H1 (cell line): ENCODE data around the gene AVPR2. TPM values are rescaled to one million over a fixed set of nuclear protein-coding genes. Genes with fewer than 3 reads are reported as not detected.

Experiments
- CTCF ChIA-PET: fragments of 300-600 bp; sonication (Branson Sonifier 250); formaldehyde crosslinking; loops from one replicate; lab custom pipeline; 2021; ENCODE audit not compliant: partially characterized antibody; lab: Charles Lee
- POLR2A ChIA-PET: fragments of 300-600 bp; sonication (Branson Sonifier 250); formaldehyde crosslinking; loops from one replicate; lab custom pipeline; 2021; ENCODE audit warnings: inconsistent platforms; ENCODE audit not compliant: partially characterized antibody; lab: Charles Lee
- DNase-seq, 2 experiments: peaks; one replicate each; pipeline versions ENCODE4 v3.0.0 to v3.0.0-alpha.2; 2010 to 2022; ENCODE audit warnings: low spot score in 2 of 2, low read depth in 1 of 2, mixed read lengths in 1 of 2
- FAIRE-seq: peaks from 2 replicates; lab custom pipeline; 2011; peaks lifted over from hg19 to GRCh38; lab: Jason Lieb, UNC
- H2AFZ ChIP-seq: 2 replicates; pipeline ENCODE4 v1.8.1; 2012; ENCODE audit warnings: low read length, inconsistent platforms
- H2AK5ac ChIP-seq: 2 replicates; pipeline ENCODE4 v1.6.1; 2013; ENCODE audit warnings: low read depth, low read length
- H2BK120ac ChIP-seq: replicated peaks from 2 replicates; pipeline ENCODE3; 2013; ENCODE audit warnings: low read depth, low read length, inconsistent platforms
- H2BK12ac ChIP-seq: 2 replicates; pipeline ENCODE4 v1.6.1; 2013; ENCODE audit warnings: low read depth, low read length
- H2BK15ac ChIP-seq: 2 replicates; pipeline ENCODE4 v1.6.1; 2013; ENCODE audit warnings: low read length
- H2BK20ac ChIP-seq: 2 replicates; pipeline ENCODE4 v1.6.1; 2013; ENCODE audit warnings: low read length
- H2BK5ac ChIP-seq: 2 replicates; pipeline ENCODE4 v1.6.1; 2013; ENCODE audit warnings: low read depth, low read length
- H3K14ac ChIP-seq: 2 replicates; pipeline ENCODE4 v1.6.1; 2013; ENCODE audit warnings: inconsistent platforms; ENCODE audit not compliant: insufficient read length
- H3K18ac ChIP-seq: 2 replicates; pipeline ENCODE4 v1.6.1; 2013; ENCODE audit warnings: low read length; ENCODE audit errors: extremely low read depth
- H3K23ac ChIP-seq: 2 replicates; pipeline ENCODE4 v1.6.1; 2013; ENCODE audit warnings: inconsistent platforms; ENCODE audit not compliant: insufficient read length
- H3K23me2 ChIP-seq: 2 replicates; pipeline ENCODE4 v1.6.1; 2013; ENCODE audit warnings: low read depth, low read length
- H3K27ac ChIP-seq: 2 replicates; pipeline ENCODE4 v1.6.1; 2011; ENCODE audit warnings: low read depth, low read length, inconsistent platforms
- H3K27me3 ChIP-seq, 4 experiments: replicated peaks in 1 of 4; 1 replicate in 1 of 4; 2 replicates in 3 of 4; pipeline versions ENCODE4 v1.6.1 to v1.8.1; 2011 to 2013; ENCODE audit warnings: low read length in 3 of 4, mild to moderate bottlenecking in 3 of 4, inconsistent platforms in 2 of 4, mixed read lengths in 2 of 4, moderate library complexity in 1 of 4; ENCODE audit not compliant: control insufficient read depth in 3 of 4, insufficient read depth in 3 of 4; ENCODE audit errors: extremely low read depth in 1 of 4
- H3K36me3 ChIP-seq, 4 experiments: 2 replicates each; pipeline versions ENCODE4 v1.6.1 to v1.8.1; 2011 to 2013; ENCODE audit warnings: mild to moderate bottlenecking in 4 of 4, low read length in 3 of 4, moderate library complexity in 2 of 4, control low read depth in 1 of 4, inconsistent platforms in 1 of 4; ENCODE audit not compliant: insufficient read depth in 4 of 4, control insufficient read depth in 2 of 4
- H3K4ac ChIP-seq: replicated peaks from 2 replicates; pipeline ENCODE3; 2013; ENCODE audit warnings: low read length, low read depth, mixed read lengths, inconsistent platforms; ENCODE audit not compliant: insufficient read length
- H3K4me1 ChIP-seq, 4 experiments: replicated peaks in 1 of 4; 1 replicate in 1 of 4; 2 replicates in 3 of 4; pipeline versions ENCODE4 v1.6.1 to v1.8.1; 2011 to 2013; ENCODE audit warnings: low read length in 3 of 4, inconsistent platforms in 2 of 4, mixed read lengths in 1 of 4; ENCODE audit not compliant: insufficient read depth in 4 of 4, control insufficient read depth in 3 of 4
- H3K4me2 ChIP-seq, 2 experiments: 2 replicates each; pipeline versions ENCODE4 v1.6.1 to v1.8.1; 2011 to 2013; ENCODE audit warnings: low read depth in 2 of 2, low read length in 2 of 2, control low read depth in 1 of 2, inconsistent platforms in 1 of 2, mild to moderate bottlenecking in 1 of 2; ENCODE audit not compliant: insufficient read depth in 1 of 2
- H3K4me3 ChIP-seq, 4 experiments: fragments of 200-600, 300-600 bp in 1 of 4; sonication (generic), shearing (Covaris generic), sonication (Bioruptor Twin) in 1 of 4; 2 replicates each; pipeline versions ENCODE4 v1.5.1 to v1.8.1; 2011 to 2016; ENCODE audit warnings: low read length in 4 of 4, low read depth in 3 of 4, control low read depth in 2 of 4, inconsistent platforms in 2 of 4, mild to moderate bottlenecking in 2 of 4, mixed read lengths in 1 of 4, moderate library complexity in 1 of 4; ENCODE audit not compliant: insufficient read depth in 2 of 4; ENCODE audit errors: extremely low read depth in 1 of 4
- H3K56ac ChIP-seq: replicated peaks from 2 replicates; pipeline ENCODE3; 2013; ENCODE audit warnings: low read depth, mild to moderate bottlenecking, mixed read lengths, low read length, inconsistent platforms; ENCODE audit not compliant: insufficient read length
- H3K79me1 ChIP-seq: 2 replicates; pipeline ENCODE4 v1.6.1; 2013; ENCODE audit warnings: low read depth, low read length, control low read depth
- H3K79me2 ChIP-seq, 2 experiments: 2 replicates each; pipeline versions ENCODE4 v1.6.1 to v1.8.1; 2012 to 2013; ENCODE audit warnings: low read length in 2 of 2, mild to moderate bottlenecking in 2 of 2, inconsistent platforms in 1 of 2; ENCODE audit not compliant: insufficient read depth in 2 of 2, control insufficient read depth in 1 of 2
- H3K9ac ChIP-seq, 4 experiments: replicated peaks in 1 of 4; 1 replicate in 1 of 4; 2 replicates in 3 of 4; pipeline versions ENCODE4 v1.6.1 to v1.8.1; 2011 to 2013; ENCODE audit warnings: low read depth in 3 of 4, low read length in 3 of 4, control low read depth in 2 of 4, mild to moderate bottlenecking in 2 of 4, moderate library complexity in 2 of 4, inconsistent platforms in 1 of 4; ENCODE audit errors: extremely low read depth in 1 of 4
- H3K9me3 ChIP-seq, 2 experiments: 2 replicates each; pipeline versions ENCODE4 v1.6.1 to v1.8.1; 2012 to 2013; ENCODE audit warnings: mild to moderate bottlenecking in 2 of 2, moderate library complexity in 2 of 2, control low read depth in 1 of 2, inconsistent platforms in 1 of 2, low read depth in 1 of 2, low read length in 1 of 2, mixed read lengths in 1 of 2; ENCODE audit not compliant: insufficient read depth in 2 of 2
- H4K20me1 ChIP-seq, 2 experiments: replicated peaks in 1 of 2; 2 replicates each; pipeline versions ENCODE3 to v1.8.1; 2011 to 2013; ENCODE audit warnings: inconsistent platforms in 2 of 2, low read length in 2 of 2, mild to moderate bottlenecking in 1 of 2; ENCODE audit not compliant: insufficient read depth in 2 of 2, control insufficient read depth in 1 of 2
- H4K5ac ChIP-seq: 2 replicates; pipeline ENCODE4 v1.6.1; 2013; ENCODE audit warnings: low read length, low read depth, mixed read lengths, inconsistent platforms; ENCODE audit not compliant: insufficient read length
- H4K8ac ChIP-seq: 2 replicates; pipeline ENCODE4 v1.8.0; 2013; ENCODE audit warnings: mild to moderate bottlenecking, moderate library complexity, low read length, inconsistent platforms; ENCODE audit not compliant: insufficient read depth; ENCODE audit errors: extremely low read depth
- H4K91ac ChIP-seq: replicated peaks from 2 replicates; pipeline ENCODE3; 2013; ENCODE audit warnings: low read length, mixed read lengths, inconsistent platforms; ENCODE audit not compliant: insufficient read length
- ATF3 ChIP-seq: IDR thresholded peaks from 2 replicates; pipeline ENCODE4 v1.6.1; 2011; ENCODE audit warnings: low read depth, mild to moderate bottlenecking, low read length; ENCODE audit not compliant: insufficient read depth
- BACH1 ChIP-seq: IDR thresholded peaks from 2 replicates; pipeline ENCODE4 v1.6.1; 2012; ENCODE audit warnings: low read length, improper control_type of control experiment
- CBX5 ChIP-seq: fragments of 300-800, 300-1000 bp; sonication (generic); IDR thresholded peaks from 2 replicates; pipeline ENCODE4 v1.7.1; 2016; ENCODE audit warnings: antibody characterized with exemption, low read length, low read depth
- CBX8 ChIP-seq: fragments of 300-800, 300-1000 bp; sonication (generic); IDR thresholded peaks from 2 replicates; pipeline ENCODE4 v1.7.1; 2016; ENCODE audit warnings: low read depth, low read length, borderline replicate concordance
- CEBPB ChIP-seq: IDR thresholded peaks from 2 replicates; pipeline ENCODE4 v1.6.1; 2012; ENCODE audit warnings: low read depth, low read length
- CREB1 ChIP-seq: IDR thresholded peaks from 2 replicates; pipeline ENCODE4 v1.6.1; 2012; ENCODE audit warnings: inconsistent platforms
- CTCF ChIP-seq, 3 experiments: IDR thresholded peaks; 1 replicate in 2 of 3; 2 replicates in 1 of 3; pipeline versions ENCODE4 v1.5.1 to v1.6.1; 2011; ENCODE audit warnings: low read length in 3 of 3, mild to moderate bottlenecking in 3 of 3, inconsistent platforms in 2 of 3, low read depth in 1 of 3, moderate library complexity in 1 of 3; ENCODE audit not compliant: insufficient read depth in 1 of 3; ENCODE audit errors: control extremely low read depth in 1 of 3
- HDAC2 ChIP-seq, 2 experiments: fragments of 300-600 bp in 1 of 2; sonication (generic) in 1 of 2; IDR thresholded peaks; 2 replicates each; pipeline ENCODE4 v1.6.1; 2011 to 2012; ENCODE audit warnings: low read depth in 2 of 2, low read length in 2 of 2, mild to moderate bottlenecking in 2 of 2, moderate library complexity in 2 of 2, borderline replicate concordance in 1 of 2, inconsistent platforms in 1 of 2
- SIN3A ChIP-seq, 2 experiments: IDR thresholded peaks in 1 of 2; conservative IDR thresholded peaks in 1 of 2; 2 replicates each; pipeline ENCODE4 v1.6.1; 2011 to 2012; ENCODE audit warnings: low read length in 2 of 2, improper control_type of control experiment in 1 of 2, low read depth in 1 of 2, mild to moderate bottlenecking in 1 of 2
- SIX5 ChIP-seq: IDR thresholded peaks from 2 replicates; pipeline ENCODE4 v1.6.1; 2011; ENCODE audit warnings: mild to moderate bottlenecking, low read depth, low read length
- SRF ChIP-seq: IDR thresholded peaks from 2 replicates; pipeline ENCODE4 v1.6.1; 2011; ENCODE audit warnings: mild to moderate bottlenecking, low read depth, low read length, moderate library complexity
- WGBS, 2 experiments: shearing (Covaris generic) in 1 of 2; methylation state at CpG; one replicate each; pipeline versions ENCODE4 v1.1.6 to v1.1.7; 2013 to 2015; ENCODE audit warnings: low lambda C conversion rate in 2 of 2, mixed read lengths in 2 of 2, inconsistent platforms in 1 of 2, low coverage in 1 of 2, missing lambda C conversion rate in 1 of 2; ENCODE audit not compliant: insufficient replicate concordance in 2 of 2, insufficient coverage in 1 of 2, insufficient read length in 1 of 2; ENCODE audit errors: extremely low coverage in 1 of 2, missing lambda C conversion rate in 1 of 2; 5-methylcytosine and 5-hydroxymethylcytosine counted together
- polyA plus RNA-seq, 7 experiments: library from polyadenylated mRNA; depleted of rRNA in 3 of 7; stranded (reverse) in 5 of 7; unstranded in 2 of 7; fragments of >200 nt in 5 of 7; fragments of 200-250 nt in 2 of 7; gene quantifications; 1 replicate in 5 of 7; 2 replicates in 1 of 7; 4 replicates in 1 of 7; pipeline versions ENCODE4 v1.2.1 to v1.2.3, GENCODE V29; 2011 to 2013; ENCODE audit warnings: missing spikeins in 2 of 7, mixed read lengths in 2 of 7
- total RNA-seq: library from RNA; stranded (reverse); fragmentation: NEBNext Ultra II Directional; extraction: Animal tissue kit (Norgen Biotek cat#: 25700); gene quantifications from 2 replicates; pipeline ENCODE4 v1.2.1, GENCODE V29; 2021

AVPR2 gene
- total and polyA plus RNA-seq, 2 of the 8 experiments (the other 6 are each of a cell fraction or from before 2014, with no cell fraction given), result 0.09 TPM; not detected in 1

- CTCF ChIA-PET, result interaction anchor here (0.8 to 5.7 kb wide), 6 partner anchors 9 to 147 kb away, joined by 3 to 65 read pairs (median 4); partner anchors contain the start of gene ARHGAP4
- H2AFZ ChIP-seq, result no peak overlapping the region
- 100% methylated on average over 5 of the region's 25 CpGs; no CpG with 5 or more reads in 1 of the 2 experiments for WGBS, 2 experiments
- TF ChIP-seq SIN3A (conservative IDR thresholded peaks at IDR 0.05 in 1 of 2, IDR thresholded peaks at IDR 0.05 in 1 of 2; ENCODE audit: low read depth in 1 of 2, low read length in 2 of 2), result no peak
- TF ChIP-seq HDAC2 (IDR thresholded peaks at IDR 0.05; ENCODE audit: borderline replicate concordance in 1 of 2, low read depth in 2 of 2, low read length in 2 of 2), result no peak
- TF ChIP-seq SRF, result no peak
- no peak for TF ChIP-seq CREB1
- no peak for TF ChIP-seq SIX5
- TF ChIP-seq CEBPB, result no peak
- no peak for TF ChIP-seq CBX8
- TF ChIP-seq ATF3, result no peak
- no peak for TF ChIP-seq CBX5
- TF ChIP-seq CTCF (IDR thresholded peaks at IDR 0.05; ENCODE audit: control extremely low read depth in 1 of 3, insufficient read depth in 1 of 3, low read depth in 1 of 3, low read length in 3 of 3), result no peak
- no peak for TF ChIP-seq BACH1
These were observed 5.5 kb downstream of the AVPR2 start for GRCh38 chrX:153909980-153910360.

More at GRCh38 chrX:153909980-153910360, 5.5 kb downstream of the AVPR2 start:
- no peak overlapping the region for H3K18ac ChIP-seq
- H3K4me3 ChIP-seq, result no peak overlapping the region
- no peak overlapping the region for H2BK120ac ChIP-seq
- no peak overlapping the region for H2BK12ac ChIP-seq
- no peaks in the 10 kb centered on the region; a peak in 1 of 8 replicates for H3K36me3 ChIP-seq
- H2BK15ac ChIP-seq, result no peak overlapping the region
- no peak overlapping the region for H4K8ac ChIP-seq
- H3K79me1 ChIP-seq, result no peaks in the 10 kb centered on the region
- H4K91ac ChIP-seq, result no peak overlapping the region
- DNase-seq (no peak), FAIRE-seq (no peak)
- no peak overlapping the region for H3K14ac ChIP-seq
- H4K5ac ChIP-seq, result no peak overlapping the region
- H4K20me1 ChIP-seq, result no peaks in the 10 kb centered on the region
- no peak overlapping the region for H3K4me2 ChIP-seq
- no peak overlapping the region for H3K23ac ChIP-seq
- peaks cover 0 to 3% (median 0%) of the 10 kb centered on the region in 4 experiments; a peak in 1 of 7 replicates for H3K4me1 ChIP-seq
- no peaks in the 10 kb centered on the region for H3K23me2 ChIP-seq
- H3K27me3 ChIP-seq, result no peaks in the 10 kb centered on the region
- POLR2A ChIA-PET, result interaction anchor here (0.9 to 1.9 kb wide), 6 partner anchors 14 to 116 kb away, joined by 3 to 5 read pairs (median 3); partner anchors contain the start of genes ARHGAP4, IDH3G and SSR4
- no peak overlapping the region for H3K27ac ChIP-seq
- no peak overlapping the region for H3K56ac ChIP-seq
- no peak overlapping the region for H2BK20ac ChIP-seq
- H3K9me3 ChIP-seq, result no peaks in the 10 kb centered on the region
- no peak overlapping the region for H2AK5ac ChIP-seq
- no peak overlapping the region for H3K9ac ChIP-seq
- H3K4ac ChIP-seq, result no peak overlapping the region
- H2BK5ac ChIP-seq, result no peak overlapping the region
- H3K79me2 ChIP-seq, result no peaks in the 10 kb centered on the region
